ENCODE measurements around the gene ZHX3. TPM values are rescaled to one million over a fixed set of nuclear protein-coding genes. Genes with fewer than 3 reads are reported as not detected.
A peak's percentile ranks its signal among the peaks of the same experiment; 100 is the strongest.

ZHX3 gene
- polyA plus RNA-seq, 2 donors: 6.6 to 9.6 TPM

DNA sequence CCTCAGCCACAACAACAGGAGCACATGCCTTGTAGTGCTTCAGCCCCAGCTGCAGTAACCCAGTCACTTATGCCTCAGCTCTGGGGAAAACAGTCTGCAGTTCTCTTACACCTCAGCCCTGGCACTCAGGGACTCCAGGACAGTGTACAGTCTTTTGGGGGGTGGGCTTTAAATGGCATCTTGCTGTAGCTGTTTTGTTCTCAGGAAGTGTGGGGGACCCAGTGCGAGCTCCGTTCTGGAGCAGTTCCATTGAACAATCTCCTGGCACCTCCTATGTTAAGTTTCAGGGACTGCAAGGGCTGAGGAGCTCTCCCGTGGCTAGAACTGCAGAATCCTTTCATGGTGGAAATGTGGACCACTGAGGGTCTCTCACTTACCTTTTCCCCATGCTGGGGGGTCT lies 125.0 kb downstream of the ZHX3 start:
- H3K36me3 ChIP-seq (ENCODE audit: control insufficient read depth in 2 of 2, insufficient read depth in 2 of 2, low read length in 1 of 2): peaks cover 0 to 2% of the 10 kb centered on the region in 2 donors
- H3K27ac ChIP-seq (ENCODE audit: low read depth in 2 of 2, low read length in 1 of 2): no peak overlapping the region
- H3K9me3 ChIP-seq (ENCODE audit: control insufficient read depth in 2 of 2, insufficient read depth in 1 of 2, low read depth in 1 of 2, low read length in 1 of 2): peaks cover 0 to 10% of the 10 kb centered on the region in 2 donors
- no peaks in the 10 kb centered on the region for H3K4me1 ChIP-seq (ENCODE audit: control insufficient read depth in 2 of 2, insufficient read depth in 2 of 2, low read length in 1 of 2)
- WGBS, 2 donors: 93 to 96% methylated on average over 3 of the region's 3 CpGs
- no peaks in the 10 kb centered on the region for H3K27me3 ChIP-seq (ENCODE audit: control insufficient read depth in 1 of 2, insufficient read depth in 2 of 2, low read length in 2 of 2)
- H3K4me3 ChIP-seq (ENCODE audit: low read depth in 1 of 2, low read length in 2 of 2): no peak overlapping the region

- Histone ChIP-seq H3K27ac (ENCODE audit: low read depth in 2 of 2, low read length in 1 of 2) (no peak overlapping the region), H3K36me3 (ENCODE audit: control insufficient read depth in 2 of 2, insufficient read depth in 2 of 2, low read length in 1 of 2) (peaks cover 0 to 2% of the 10 kb centered on the region in 2 donors), H3K4me3 (ENCODE audit: low read depth in 1 of 2, low read length in 2 of 2) (no peak overlapping the region), H3K9me3 (ENCODE audit: control insufficient read depth in 2 of 2, insufficient read depth in 1 of 2, low read depth in 1 of 2, low read length in 1 of 2) (peaks cover 0 to 10% of the 10 kb centered on the region in 2 donors), H3K4me1 (ENCODE audit: control insufficient read depth in 2 of 2, insufficient read depth in 2 of 2, low read length in 1 of 2) (no peaks in the 10 kb centered on the region), H3K27me3 (ENCODE audit: control insufficient read depth in 1 of 2, insufficient read depth in 2 of 2, low read length in 2 of 2) (no peaks in the 10 kb centered on the region)
- 94 to 97% methylated on average over 5 of the region's 5 CpGs for WGBS, 2 donors
Observed at GRCh38 chr20:41191562-41192500, 125.7 kb downstream of the ZHX3 start.

DNA sequence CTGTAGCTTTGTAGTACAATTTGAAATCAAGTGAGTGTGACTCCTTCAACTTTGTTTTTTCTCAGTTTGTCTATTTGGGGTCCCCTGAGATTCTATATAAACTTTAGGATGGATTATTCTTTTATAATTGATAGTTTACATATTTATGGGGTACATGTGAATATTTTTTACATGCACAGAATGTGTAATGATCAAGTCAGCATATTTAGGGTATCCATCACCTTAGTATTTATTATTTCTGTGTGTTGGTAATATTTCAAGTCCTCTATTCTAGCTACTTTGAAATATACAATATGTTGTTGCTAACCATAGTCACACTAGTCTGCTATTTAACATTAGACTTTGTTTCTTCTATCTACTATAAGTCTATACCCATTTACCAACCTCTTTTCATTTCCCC lies 129.9 kb downstream of the ZHX3 start:
- Histone ChIP-seq H3K27ac (ENCODE audit: low read depth in 2 of 2, low read length in 1 of 2) (no peak overlapping the region), H3K4me1 (ENCODE audit: control insufficient read depth in 2 of 2, insufficient read depth in 2 of 2, low read length in 1 of 2) (no peaks in the 10 kb centered on the region), H3K36me3 (ENCODE audit: control insufficient read depth in 2 of 2, insufficient read depth in 2 of 2, low read length in 1 of 2) (peaks cover 0 to 2% of the 10 kb centered on the region in 2 donors), H3K27me3 (ENCODE audit: control insufficient read depth in 1 of 2, insufficient read depth in 2 of 2, low read length in 2 of 2) (no peaks in the 10 kb centered on the region), H3K9me3 (ENCODE audit: control insufficient read depth in 2 of 2, insufficient read depth in 1 of 2, low read depth in 1 of 2, low read length in 1 of 2) (peaks cover 0 to 10% of the 10 kb centered on the region in 2 donors), H3K4me3 (ENCODE audit: low read depth in 1 of 2, low read length in 2 of 2) (no peak overlapping the region)

DNA sequence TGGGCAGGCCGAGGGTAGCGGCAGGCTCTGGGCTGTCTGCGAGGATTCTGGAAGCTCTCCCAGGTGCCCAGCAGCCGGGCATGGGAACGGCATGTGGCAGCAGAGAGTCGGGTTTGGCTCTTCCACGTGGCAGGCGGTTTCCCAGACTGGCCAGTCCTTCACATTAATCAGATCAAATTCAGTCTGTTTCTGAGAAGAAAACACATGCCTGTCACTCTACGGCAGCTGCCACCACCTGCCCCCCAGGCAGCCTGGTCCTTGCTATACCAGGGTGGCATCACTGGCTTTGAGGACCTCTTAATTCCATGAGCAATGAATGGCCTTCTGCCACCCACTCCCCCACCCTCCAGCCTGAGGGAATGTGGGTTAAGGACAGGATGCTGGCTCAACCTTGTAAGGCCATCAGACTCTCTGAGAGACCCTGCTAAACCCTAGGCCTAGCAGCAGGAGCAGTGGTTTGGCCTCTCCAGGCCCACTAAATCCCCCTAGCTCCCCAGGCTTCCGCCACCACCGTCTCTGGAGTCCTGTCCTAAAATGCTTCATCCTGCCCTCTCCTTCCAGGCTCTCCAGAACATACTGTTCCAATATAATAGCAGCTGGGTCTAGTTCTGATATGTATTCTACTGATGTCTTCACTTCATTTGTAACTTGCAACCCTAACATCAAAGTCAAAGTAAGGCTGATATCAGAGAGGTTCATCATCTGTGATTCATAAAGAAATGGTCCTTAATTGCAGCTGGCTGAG lies 132.3 kb downstream of the ZHX3 start:
- H3K9me3 ChIP-seq (ENCODE audit: control insufficient read depth in 2 of 2, insufficient read depth in 1 of 2, low read depth in 1 of 2, low read length in 1 of 2): no peaks in the 10 kb centered on the region
- 88% methylated on average over 11 of the region's 11 CpGs for WGBS, 2 donors
- H3K27ac ChIP-seq (ENCODE audit: low read depth in 2 of 2, low read length in 1 of 2): no peak overlapping the region
- no peak overlapping the region for H3K4me3 ChIP-seq (ENCODE audit: low read depth in 1 of 2, low read length in 2 of 2)
- no peaks in the 10 kb centered on the region for H3K4me1 ChIP-seq (ENCODE audit: control insufficient read depth in 2 of 2, insufficient read depth in 2 of 2, low read length in 1 of 2)
- no peaks in the 10 kb centered on the region for H3K36me3 ChIP-seq (ENCODE audit: control insufficient read depth in 2 of 2, insufficient read depth in 2 of 2, low read length in 1 of 2)
- H3K27me3 ChIP-seq (ENCODE audit: control insufficient read depth in 1 of 2, insufficient read depth in 2 of 2, low read length in 2 of 2): no peaks in the 10 kb centered on the region

GRCh38 chr20:41183831-41184230 lies 133.7 kb downstream of the ZHX3 start:
- Histone ChIP-seq H3K27ac (ENCODE audit: low read depth in 2 of 2, low read length in 1 of 2) (no peak overlapping the region), H3K9me3 (ENCODE audit: control insufficient read depth in 2 of 2, insufficient read depth in 1 of 2, low read depth in 1 of 2, low read length in 1 of 2) (no peaks in the 10 kb centered on the region), H3K4me1 (ENCODE audit: control insufficient read depth in 2 of 2, insufficient read depth in 2 of 2, low read length in 1 of 2) (peaks cover 0 to 2% of the 10 kb centered on the region in 2 donors), H3K36me3 (ENCODE audit: control insufficient read depth in 2 of 2, insufficient read depth in 2 of 2, low read length in 1 of 2) (no peaks in the 10 kb centered on the region), H3K4me3 (ENCODE audit: low read depth in 1 of 2, low read length in 2 of 2) (no peak overlapping the region), H3K27me3 (ENCODE audit: control insufficient read depth in 1 of 2, insufficient read depth in 2 of 2, low read length in 2 of 2) (no peaks in the 10 kb centered on the region)
- WGBS, 2 donors: 91 to 96% methylated on average over 2 of the region's 2 CpGs

GRCh38 chr20:41183391-41183790 lies 134.1 kb downstream of the ZHX3 start:
- Histone ChIP-seq H3K9me3 (ENCODE audit: control insufficient read depth in 2 of 2, insufficient read depth in 1 of 2, low read depth in 1 of 2, low read length in 1 of 2) (no peaks in the 10 kb centered on the region), H3K36me3 (ENCODE audit: control insufficient read depth in 2 of 2, insufficient read depth in 2 of 2, low read length in 1 of 2) (no peaks in the 10 kb centered on the region), H3K27ac (ENCODE audit: low read depth in 2 of 2, low read length in 1 of 2) (no peak overlapping the region), H3K4me3 (ENCODE audit: low read depth in 1 of 2, low read length in 2 of 2) (no peak overlapping the region), H3K4me1 (ENCODE audit: control insufficient read depth in 2 of 2, insufficient read depth in 2 of 2, low read length in 1 of 2) (peaks cover 0 to 2% of the 10 kb centered on the region in 2 donors), H3K27me3 (ENCODE audit: control insufficient read depth in 1 of 2, insufficient read depth in 2 of 2, low read length in 2 of 2) (no peaks in the 10 kb centered on the region)
- WGBS, 2 donors: 94 to 99% methylated on average over 6 of the region's 6 CpGs

- H3K36me3 ChIP-seq (ENCODE audit: control insufficient read depth in 2 of 2, insufficient read depth in 2 of 2, low read length in 1 of 2): no peaks in the 10 kb centered on the region
- peaks cover 0 to 2% of the 10 kb centered on the region in 2 donors for H3K4me1 ChIP-seq (ENCODE audit: control insufficient read depth in 2 of 2, insufficient read depth in 2 of 2, low read length in 1 of 2)
- no peak overlapping the region for H3K27ac ChIP-seq (ENCODE audit: low read depth in 2 of 2, low read length in 1 of 2)
- no peaks in the 10 kb centered on the region for H3K9me3 ChIP-seq (ENCODE audit: control insufficient read depth in 2 of 2, insufficient read depth in 1 of 2, low read depth in 1 of 2, low read length in 1 of 2)
- 83 to 86% methylated on average over 10 of the region's 10 CpGs for WGBS, 2 donors
- H3K27me3 ChIP-seq (ENCODE audit: control insufficient read depth in 1 of 2, insufficient read depth in 2 of 2, low read length in 2 of 2): no peaks in the 10 kb centered on the region
- no peak overlapping the region for H3K4me3 ChIP-seq (ENCODE audit: low read depth in 1 of 2, low read length in 2 of 2)
Observed at GRCh38 chr20:41182296-41183212, 135.0 kb downstream of the ZHX3 start.

DNA sequence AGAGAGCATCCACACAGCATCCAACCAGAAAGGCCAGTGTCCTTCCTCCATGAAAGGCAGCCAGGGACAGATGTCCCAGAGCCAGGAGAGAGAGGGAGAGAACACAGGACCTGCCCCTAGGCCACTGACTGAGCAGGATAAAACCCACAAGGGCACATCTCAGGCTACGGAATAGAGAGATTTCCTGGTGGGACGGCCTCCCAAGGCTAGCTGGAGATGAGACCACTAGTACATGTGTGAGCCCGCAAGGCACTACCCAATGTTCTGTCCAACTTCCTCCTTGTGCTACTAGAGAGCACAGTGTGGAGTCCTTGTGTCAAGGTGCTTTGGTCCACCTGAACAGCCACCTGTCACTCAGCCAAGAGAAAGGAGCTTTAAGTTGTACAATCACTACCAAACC lies 136.0 kb downstream of the ZHX3 start:
- Histone ChIP-seq H3K27ac (ENCODE audit: low read depth in 2 of 2, low read length in 1 of 2) (peak overlapping the region in 1 of 2 donors; percentile 7), H3K9me3 (ENCODE audit: control insufficient read depth in 2 of 2, insufficient read depth in 1 of 2, low read depth in 1 of 2, low read length in 1 of 2) (no peaks in the 10 kb centered on the region), H3K27me3 (ENCODE audit: control insufficient read depth in 1 of 2, insufficient read depth in 2 of 2, low read length in 2 of 2) (no peaks in the 10 kb centered on the region), H3K4me1 (ENCODE audit: control insufficient read depth in 2 of 2, insufficient read depth in 2 of 2, low read length in 1 of 2) (peaks cover 0 to 2% of the 10 kb centered on the region in 2 donors), H3K4me3 (ENCODE audit: low read depth in 1 of 2, low read length in 2 of 2) (no peak overlapping the region), H3K36me3 (ENCODE audit: control insufficient read depth in 2 of 2, insufficient read depth in 2 of 2, low read length in 1 of 2) (no peaks in the 10 kb centered on the region)
- WGBS, 2 donors: 89 to 96% methylated on average over 3 of the region's 3 CpGs
